GM11168 (cell line): Measurements from ENCODE around the gene BGN.

Experiments
- in situ Hi-C: fragments of 300-500 bp; cut with MboI; formaldehyde crosslinking; loops from one replicate; pipeline ENCODE4 v1.12.0; 2022; ENCODE audit warnings: low sequenced_read_pairs; ENCODE audit not compliant: unreplicated experiment

BGN gene

DNA sequence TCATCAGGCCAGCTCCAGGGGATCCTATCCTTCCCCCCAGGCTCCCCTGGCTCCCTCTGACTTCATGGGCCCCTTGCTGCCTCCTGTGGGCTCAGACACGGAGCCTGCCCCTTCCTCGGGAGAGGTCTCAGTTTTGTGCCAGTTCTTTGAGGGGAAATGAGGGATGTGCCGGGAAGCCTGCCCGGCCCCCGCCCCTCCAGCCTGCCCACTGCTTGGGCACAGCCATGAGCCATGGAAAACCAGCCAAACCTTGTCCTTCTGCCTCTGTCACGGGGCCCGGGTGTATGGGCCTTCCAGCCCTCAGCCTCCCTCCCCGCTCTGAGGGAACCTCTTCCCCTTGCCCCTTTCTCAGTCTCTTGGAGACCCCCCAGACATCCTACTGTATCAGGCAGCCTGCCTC lies 6.8 kb downstream of the BGN start:
- in situ Hi-C loops: no loop called here

DNA sequence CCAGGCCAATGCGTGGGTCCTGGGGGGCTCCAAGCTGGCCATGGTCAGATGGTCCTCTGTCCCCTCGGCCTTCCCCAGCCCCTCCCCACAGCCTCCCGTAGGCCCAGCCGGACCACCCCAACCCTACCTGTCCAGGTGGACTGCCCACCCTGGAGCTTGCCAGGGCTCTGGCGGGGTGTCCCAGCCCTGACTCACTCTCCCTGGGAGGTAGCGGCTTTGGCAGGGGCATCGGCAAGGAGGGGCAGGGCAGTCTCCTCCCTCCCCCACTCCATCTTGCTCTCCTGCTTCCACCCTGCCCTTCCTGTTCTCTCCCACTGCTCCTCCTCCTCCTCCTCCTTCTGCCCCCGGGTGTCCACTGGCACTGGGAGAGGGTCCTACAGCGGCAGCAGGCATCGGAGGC lies 7.4 kb downstream of the BGN start:
- in situ Hi-C loops: no loop called here

DNA sequence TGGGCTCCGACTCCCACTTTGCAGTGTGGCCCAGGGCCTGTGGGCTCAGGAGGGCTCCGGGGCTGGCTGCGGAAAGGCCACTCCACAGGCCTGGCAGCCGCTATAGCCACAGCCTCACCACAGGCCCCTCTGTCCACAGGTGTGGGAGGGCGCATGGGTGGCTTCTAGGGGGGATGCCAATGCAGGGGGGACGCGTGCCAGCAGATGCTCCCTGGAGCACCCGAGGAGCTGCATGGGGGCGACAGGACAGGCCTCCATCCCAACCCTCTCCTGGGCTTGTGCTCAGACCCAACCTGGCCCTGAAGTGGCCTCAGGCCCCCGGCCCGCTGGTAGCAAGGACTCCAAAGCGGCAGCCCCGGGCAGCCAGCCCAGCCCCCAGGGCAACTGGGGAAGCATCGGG lies 8.0 kb downstream of the BGN start:
- in situ Hi-C loops: no loop called here

DNA sequence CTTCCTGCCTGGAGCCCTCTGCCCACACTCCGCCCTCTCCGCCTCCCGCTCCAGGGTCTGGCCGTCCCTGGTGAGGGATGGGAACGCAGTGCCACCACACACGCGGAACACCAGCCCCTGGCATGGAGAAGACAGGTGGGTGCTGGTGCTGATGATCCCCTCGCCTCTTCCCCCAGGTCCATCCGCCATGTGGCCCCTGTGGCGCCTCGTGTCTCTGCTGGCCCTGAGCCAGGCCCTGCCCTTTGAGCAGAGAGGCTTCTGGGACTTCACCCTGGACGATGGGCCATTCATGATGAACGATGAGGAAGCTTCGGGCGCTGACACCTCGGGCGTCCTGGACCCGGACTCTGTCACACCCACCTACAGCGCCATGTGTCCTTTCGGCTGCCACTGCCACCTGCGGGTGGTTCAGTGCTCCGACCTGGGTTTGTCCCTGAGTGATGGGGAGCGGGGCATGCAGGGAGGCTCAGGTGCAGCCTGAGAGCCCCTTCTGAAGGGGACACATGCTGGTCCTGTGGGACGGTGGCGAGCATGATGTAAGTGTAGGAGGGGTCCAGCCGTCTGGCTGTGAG lies 9.8 kb downstream of the BGN start:
- in situ Hi-C loops: no loop called here

DNA sequence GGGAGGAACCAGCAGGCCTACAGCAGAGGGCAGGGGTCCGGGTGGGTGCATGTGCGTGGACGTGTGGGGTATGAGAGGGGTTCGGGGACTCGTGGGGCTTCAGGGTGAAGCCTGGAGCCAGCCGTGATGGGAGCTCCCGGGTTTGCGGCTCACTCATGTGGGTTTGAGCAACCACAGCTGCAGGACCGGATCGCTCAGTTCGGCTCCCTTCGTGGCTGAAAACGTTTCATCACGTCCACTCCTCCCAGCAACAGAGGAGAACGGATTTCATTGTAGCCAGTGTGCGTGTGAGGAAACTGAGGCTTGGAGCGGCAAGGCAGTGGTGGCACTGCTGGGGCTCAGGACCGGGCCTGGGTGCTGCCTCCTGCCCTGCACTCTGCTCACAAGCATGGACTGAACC lies 10.6 kb downstream of the BGN start:
- in situ Hi-C loops: no loop called here

DNA sequence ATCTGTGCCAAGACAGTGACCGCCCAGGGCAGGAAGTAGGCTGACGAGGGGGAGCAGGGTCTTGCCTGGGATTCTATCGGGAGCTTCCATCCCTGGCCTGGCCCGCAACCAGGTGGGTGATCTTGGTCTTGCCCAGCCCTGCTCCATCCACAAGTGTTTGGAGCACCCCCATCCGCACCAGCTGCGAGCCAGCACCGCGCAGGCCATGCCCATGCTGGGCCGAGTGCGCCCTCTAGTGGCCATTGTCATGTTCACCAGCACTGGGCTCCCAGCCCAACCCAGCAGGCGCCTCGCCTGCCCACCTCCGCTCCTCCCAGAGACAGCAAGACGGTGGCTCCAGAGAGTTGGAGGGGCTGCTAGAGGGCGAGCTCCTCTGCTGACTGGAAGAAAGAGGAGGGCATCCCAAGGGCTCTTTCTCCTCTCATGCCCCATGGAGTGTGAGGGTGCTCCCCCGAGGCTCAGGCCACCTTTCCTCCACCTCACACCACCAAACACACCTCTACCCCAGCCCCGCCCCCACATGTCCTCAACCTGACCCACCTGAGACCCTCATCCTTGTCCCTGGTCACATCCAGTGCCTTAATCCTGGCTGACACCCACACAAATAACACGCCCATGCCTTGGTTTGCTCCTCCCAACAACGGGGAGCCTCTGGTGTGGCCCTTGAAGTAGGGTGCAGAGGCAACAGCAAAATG lies 12.9 kb downstream of the BGN start:
- in situ Hi-C loops: no loop called here

DNA sequence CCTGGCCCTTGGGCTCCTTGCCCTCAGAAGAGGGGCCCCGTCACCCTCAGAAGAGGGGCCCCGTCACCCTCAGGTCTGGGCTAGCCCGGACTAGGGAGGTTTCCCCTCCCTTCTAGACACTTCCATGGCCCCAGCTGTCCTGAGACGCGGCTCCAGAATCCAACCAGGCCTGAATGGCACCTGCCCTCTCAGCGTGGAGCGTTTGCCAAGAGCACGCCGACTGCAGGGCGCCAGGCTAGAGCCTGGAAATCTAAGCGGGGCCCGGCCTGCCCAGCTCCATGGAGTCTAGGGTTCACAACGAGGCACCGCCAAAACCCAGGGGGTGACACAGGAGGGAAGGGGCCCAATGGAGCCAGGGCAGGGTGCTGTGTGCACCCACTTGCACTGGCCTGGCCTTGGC lies 14.8 kb downstream of the BGN start:
- in situ Hi-C loops: no loop called here

DNA sequence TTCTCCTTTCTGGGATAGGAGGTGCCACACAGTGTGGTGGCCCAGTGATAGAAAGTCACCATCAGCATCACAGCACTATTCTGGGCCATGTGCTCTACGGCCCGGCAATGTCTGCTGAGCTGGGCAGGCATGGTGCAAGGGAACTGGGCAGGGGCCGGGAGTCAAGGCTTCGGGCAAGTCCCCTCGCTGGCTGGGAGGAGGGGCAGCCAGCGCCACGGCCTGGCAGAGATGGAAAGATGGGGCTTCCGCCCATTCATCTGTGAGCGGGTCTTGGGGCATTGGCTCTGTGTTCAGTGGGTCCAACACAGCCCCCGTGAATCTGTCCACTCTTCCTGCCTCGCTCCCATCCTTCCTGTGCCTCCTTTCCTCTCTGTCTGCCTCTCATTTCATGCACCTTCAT lies 15.6 kb downstream of the BGN start:
- in situ Hi-C loops: no loop called here

DNA sequence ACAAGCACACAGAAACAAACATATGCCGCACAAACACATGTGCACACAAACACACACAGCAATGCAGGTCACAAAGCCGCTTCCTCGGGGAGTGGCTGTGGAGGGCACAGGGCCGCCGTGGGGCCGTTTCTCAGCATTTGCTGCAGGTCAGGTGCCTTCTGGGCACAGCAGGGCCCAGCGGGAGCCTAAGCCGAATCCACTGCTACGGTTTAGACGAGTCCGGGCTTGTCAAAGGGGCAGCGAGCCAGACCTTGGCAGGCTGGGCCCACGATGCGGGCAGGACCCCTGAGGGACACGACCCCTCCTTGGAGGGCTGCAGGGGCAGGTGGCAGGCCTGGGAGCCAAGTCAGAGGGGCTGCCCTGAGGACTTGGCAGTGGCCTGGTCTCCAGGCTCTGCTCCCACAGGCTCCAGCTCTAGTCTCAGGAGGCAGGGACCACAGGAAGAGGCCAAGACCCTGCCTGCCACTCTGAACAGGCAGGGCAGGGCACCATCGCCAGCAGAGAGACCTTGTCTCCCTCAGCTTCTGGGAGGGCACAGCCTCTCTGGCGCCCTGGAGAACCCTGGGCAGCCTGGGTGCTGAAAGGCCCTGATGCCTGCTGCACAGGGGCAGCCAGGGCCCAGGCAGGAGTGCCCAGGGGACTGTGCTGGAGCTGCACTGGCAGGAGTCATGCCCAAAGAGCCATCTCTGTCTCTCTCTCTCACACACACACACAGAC lies 17.2 kb downstream of the BGN start:
- in situ Hi-C loops: no loop called here

DNA sequence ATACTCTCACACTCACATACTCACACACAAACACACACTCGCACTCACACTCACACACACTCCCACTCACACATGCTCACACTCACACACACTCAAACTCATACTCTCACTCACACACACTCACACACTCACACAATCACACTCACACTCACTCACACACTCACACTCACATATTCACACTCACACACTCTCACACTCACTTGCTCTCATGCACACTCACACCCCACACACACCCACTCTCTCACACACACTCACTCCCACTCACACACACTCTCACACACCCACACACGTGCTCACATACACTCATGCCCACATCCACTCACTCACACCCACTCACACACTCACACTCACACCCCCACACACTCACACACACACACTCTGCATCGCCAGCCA lies 17.7 kb downstream of the BGN start:
- in situ Hi-C loops: no loop called here

GRCh38 chrX:153513265-153513664 lies 18.5 kb downstream of the BGN start:
- in situ Hi-C loops: no loop called here

DNA sequence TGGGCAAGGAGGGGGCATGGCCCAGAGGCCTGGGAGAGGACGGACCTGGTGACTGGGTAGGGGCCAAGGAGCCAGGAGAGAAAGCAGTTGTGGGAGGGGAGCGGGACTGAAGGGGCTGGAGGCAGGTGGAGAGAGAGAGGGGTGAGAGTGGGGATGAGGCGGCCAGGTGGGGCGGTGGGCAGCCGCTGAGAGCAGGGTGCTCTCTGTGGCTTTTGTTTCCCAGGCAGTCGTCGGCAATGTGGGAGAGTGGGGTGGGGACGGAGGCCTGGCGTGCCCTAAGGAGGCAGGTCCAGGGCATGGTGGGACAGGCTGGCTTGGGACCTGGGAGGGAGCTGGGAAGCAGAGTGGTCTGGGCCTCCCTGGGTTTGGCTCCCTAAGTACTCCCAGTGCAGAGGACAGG lies 19.5 kb downstream of the BGN start:
- in situ Hi-C loops: no loop called here

- in situ Hi-C loops: no loop called here
Measured at GRCh38 chrX:153515435-153515834, 20.7 kb downstream of the BGN start.

- in situ Hi-C loops: no loop called here
Measured at GRCh38 chrX:153516073-153516472, 21.3 kb downstream of the BGN start.

DNA sequence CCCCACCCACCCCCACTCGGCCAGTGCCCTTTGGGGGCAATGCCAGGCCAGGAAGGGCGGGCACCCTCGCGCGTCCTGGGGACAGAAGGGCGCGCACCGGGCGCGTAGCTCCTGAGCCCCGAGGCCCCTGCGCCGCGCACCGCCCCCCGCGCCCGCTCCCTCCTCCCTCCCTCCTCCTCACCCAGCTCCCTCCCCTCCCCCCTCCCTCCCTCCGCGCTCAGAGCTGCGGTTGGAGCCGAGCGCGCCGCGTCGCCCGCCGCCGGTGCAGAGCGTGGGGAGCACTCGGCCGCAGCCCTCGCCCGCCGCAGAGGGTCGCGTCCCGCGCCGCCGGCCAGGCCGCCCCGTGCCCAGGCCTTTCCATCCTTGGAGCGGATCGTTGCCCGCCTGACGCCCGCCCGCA lies 22.6 kb downstream of the BGN start, which contains the start of gene ATP2B3:
Gene ATP2B3 (plus strand): TSS at position 220 of the 400 bp plus-strand sequence. CDS start 18,606 bp downstream, outside the sequence.
- in situ Hi-C loops: no loop called here

- in situ Hi-C loops: no loop called here
Measured at GRCh38 chrX:153517946-153518834, 23.4 kb downstream of the BGN start.

DNA sequence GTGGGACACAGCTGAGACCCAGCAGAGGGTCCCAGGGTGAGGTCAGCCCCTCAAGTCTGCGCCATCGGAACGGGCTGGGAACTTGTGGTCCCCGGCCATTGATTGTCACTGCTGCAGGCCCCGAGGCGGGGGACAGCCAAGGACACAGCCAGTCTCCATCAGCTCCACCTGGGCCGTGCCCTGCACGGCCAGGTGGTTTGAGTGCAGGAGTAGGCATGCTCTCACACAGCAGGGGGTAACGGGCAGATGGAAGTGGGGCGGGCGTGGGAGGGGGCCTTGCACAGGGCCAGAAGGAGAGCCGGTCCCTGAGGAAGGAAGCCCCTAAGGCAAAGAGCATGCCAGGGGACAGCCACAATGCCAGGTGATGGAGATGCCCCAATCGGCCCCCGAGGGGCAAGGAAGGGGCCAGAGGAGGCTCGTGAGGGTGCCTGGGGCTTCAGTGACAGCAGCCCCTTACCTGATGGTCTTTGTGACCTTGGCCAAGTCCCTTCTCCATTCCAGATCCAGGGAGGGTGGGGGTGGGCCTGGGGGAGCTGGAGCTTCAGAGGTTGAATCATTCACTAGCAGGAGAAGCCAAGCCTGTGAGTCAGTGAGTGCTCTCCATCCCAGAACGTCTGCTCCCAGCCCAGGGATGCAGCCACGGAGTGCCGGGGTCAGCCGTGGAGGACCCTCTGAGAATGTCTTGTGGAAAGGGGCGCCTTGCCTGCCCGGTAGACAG lies 24.9 kb downstream of the BGN start:
- in situ Hi-C loops: no loop called here

DNA sequence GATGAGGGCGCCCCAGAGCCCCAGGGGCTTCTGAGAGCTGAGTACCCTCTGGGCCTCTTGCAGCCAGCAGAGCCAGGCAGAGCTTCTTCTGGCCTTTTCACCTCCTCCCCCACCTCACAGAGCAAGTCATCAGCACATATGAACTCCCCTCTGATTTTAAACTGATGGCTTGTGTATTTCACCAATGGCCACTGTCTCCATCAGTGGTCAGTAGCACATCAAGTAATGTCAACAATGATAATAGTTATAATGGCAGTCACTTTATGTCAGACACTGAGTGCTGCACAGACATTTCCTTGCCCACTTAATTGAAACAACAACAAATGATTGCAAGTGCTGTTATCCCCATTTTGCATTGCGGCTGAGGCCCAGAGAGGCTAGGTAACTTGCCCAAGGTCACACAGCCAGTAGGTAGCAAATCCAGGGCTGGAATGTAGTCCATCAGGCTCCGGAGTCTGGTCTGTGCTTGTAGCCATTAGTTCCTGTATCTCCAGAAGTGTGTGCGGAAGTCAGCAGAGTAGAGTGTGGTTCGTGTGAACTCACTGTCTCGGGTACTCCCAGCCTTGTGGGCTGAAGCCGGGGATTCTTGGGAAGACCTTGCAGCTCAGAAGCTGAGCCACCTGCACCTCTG lies 25.6 kb downstream of the BGN start:
- in situ Hi-C loops: no loop called here

GRCh38 chrX:153521034-153521433 lies 26.3 kb downstream of the BGN start:
- in situ Hi-C loops: no loop called here

GRCh38 chrX:153522259-153522658 lies 27.5 kb downstream of the BGN start:
- in situ Hi-C loops: no loop called here
